ENCODE data around the gene TET2. TPM values are rescaled to one million over a fixed set of nuclear protein-coding genes. Genes with fewer than 3 reads are reported as not detected.

Gene TET2
- total and polyA plus RNA-seq, 2 donors from 2014 or later, result 1.8 to 31.5 TPM

DNA sequence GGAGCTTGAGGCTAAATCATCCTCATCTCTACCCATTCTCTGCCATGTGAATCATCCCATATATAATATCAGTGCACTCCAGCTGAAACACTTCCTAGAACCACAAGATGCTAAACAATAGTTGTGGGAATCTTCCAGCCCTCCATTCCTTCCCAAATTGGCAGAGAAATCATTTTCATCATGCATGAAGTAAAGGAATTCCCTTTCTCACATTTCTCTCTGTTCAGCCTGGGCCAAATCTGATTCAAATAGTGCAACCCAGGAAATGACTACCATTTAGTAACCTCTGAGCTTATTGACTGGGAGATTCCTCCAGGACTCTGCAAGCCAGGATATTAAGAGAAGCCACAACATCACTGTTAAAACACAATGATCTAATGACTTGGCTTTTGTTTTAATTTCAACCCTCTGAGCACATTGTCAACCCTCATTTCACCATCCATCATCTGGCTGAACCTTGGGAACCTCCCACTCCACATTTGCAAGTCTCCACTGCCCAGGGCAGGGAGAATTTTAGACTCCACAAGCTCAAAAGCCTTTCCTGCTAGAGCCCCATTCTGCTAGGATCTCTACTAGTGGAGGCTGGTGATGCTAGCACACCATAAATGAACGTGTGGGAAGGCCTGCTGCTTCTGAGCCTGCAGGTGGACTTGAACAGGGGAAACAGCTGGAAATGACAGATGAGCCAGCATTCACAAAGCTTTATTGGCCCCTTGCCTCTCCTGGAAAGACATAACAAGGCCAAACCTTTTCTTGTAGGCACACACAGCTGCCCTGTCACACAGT is 133.9 kb downstream of the TET2 start:
- intact Hi-C loops (cut with DNase I), result no loop called here
- Histone ChIP-seq H3K36me3 (ENCODE audit: control insufficient read depth in 2 of 3, insufficient read depth in 3 of 3, low read length in 3 of 3) (peaks cover 7 to 9% (median 7%) of the 10 kb centered on the region in 3 donors), H3K27me3 (ENCODE audit: control insufficient read depth, insufficient read depth, low read length) (no peaks in the 10 kb centered on the region), H3K9me3 (ENCODE audit: control insufficient read depth in 2 of 3, insufficient read depth in 1 of 3, low read length in 3 of 3) (no peaks in the 10 kb centered on the region), H3K27ac (ENCODE audit: low read depth in 2 of 2, low read length in 2 of 2) (no peak overlapping the region), H3K4me3 (ENCODE audit: low read length in 3 of 3) (no peak overlapping the region), H3K9ac (ENCODE audit: low read length in 3 of 3) (no peak overlapping the region), H3K4me1 (ENCODE audit: control insufficient read depth in 2 of 3, insufficient read depth in 2 of 3, low read depth in 1 of 3, low read length in 3 of 3) (no peaks in the 10 kb centered on the region)
- FAIRE-seq (no peak), DNase-seq (no peak)
- TF ChIP-seq, protein P1, sequence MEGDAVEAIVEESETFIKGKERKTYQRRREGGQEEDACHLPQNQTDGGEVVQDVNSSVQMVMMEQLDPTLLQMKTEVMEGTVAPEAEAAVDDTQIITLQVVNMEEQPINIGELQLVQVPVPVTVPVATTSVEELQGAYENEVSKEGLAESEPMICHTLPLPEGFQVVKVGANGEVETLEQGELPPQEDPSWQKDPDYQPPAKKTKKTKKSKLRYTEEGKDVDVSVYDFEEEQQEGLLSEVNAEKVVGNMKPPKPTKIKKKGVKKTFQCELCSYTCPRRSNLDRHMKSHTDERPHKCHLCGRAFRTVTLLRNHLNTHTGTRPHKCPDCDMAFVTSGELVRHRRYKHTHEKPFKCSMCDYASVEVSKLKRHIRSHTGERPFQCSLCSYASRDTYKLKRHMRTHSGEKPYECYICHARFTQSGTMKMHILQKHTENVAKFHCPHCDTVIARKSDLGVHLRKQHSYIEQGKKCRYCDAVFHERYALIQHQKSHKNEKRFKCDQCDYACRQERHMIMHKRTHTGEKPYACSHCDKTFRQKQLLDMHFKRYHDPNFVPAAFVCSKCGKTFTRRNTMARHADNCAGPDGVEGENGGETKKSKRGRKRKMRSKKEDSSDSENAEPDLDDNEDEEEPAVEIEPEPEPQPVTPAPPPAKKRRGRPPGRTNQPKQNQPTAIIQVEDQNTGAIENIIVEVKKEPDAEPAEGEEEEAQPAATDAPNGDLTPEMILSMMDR (IDR thresholded peaks at IDR 0.05; ENCODE audit: borderline replicate concordance, extremely low read depth, insufficient read depth), result no peak

DNA sequence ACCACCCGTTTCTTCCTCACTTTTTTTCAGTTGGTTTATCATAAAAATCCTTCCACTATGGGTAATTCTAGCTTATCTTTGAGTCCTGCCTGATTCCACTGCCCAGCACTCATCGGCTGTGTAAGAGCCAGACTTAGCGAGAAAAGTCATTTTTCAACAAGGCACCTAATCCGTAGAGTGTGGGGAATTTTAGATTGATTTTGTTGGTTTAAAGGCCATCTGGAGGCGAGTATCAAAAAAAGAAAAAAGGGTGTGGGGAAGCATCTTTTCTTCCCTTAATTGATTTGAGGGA is 134.4 kb downstream of the TET2 start:
- FAIRE-seq (no peak), DNase-seq (no peak)
- Histone ChIP-seq H3K4me1 (ENCODE audit: control insufficient read depth in 2 of 3, insufficient read depth in 2 of 3, low read depth in 1 of 3, low read length in 3 of 3) (no peaks in the 10 kb centered on the region), H3K9me3 (ENCODE audit: control insufficient read depth in 2 of 3, insufficient read depth in 1 of 3, low read length in 3 of 3) (no peaks in the 10 kb centered on the region), H3K27ac (ENCODE audit: low read depth in 2 of 2, low read length in 2 of 2) (no peak overlapping the region), H3K9ac (ENCODE audit: low read length in 3 of 3) (no peak overlapping the region), H3K36me3 (ENCODE audit: control insufficient read depth in 2 of 3, insufficient read depth in 3 of 3, low read length in 3 of 3) (peaks cover 2 to 4% (median 3%) of the 10 kb centered on the region in 3 donors), H3K27me3 (ENCODE audit: control insufficient read depth, insufficient read depth, low read length) (no peaks in the 10 kb centered on the region), H3K4me3 (ENCODE audit: low read length in 3 of 3) (no peak overlapping the region)
- intact Hi-C loops (cut with DNase I), result no loop called here
- TF ChIP-seq, protein P1 (IDR thresholded peaks at IDR 0.05; ENCODE audit: borderline replicate concordance, extremely low read depth, insufficient read depth), result no peak

DNA sequence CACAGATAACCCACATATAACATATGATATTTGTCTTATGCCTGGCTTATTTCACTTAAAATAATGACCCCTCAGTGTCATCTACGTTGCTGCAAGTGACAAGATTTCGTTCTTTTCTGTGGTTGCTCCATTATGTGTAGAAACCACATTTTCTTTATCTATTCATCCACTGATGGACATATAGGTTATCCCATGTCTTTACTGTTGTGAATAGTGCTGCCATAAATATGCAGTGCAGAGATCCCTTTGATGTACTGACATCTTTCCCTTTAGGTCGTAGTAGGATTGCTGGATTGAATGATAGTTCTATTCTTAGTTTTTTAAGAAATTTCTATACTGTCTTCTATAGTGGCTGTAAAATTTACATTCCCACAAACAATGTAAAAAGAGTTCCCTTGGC is 135.8 kb downstream of the TET2 start:
- no peak for DNase-seq
- Histone ChIP-seq H3K36me3 (ENCODE audit: control insufficient read depth in 2 of 3, insufficient read depth in 3 of 3, low read length in 3 of 3) (no peaks in the 10 kb centered on the region), H3K9me3 (ENCODE audit: control insufficient read depth in 2 of 3, insufficient read depth in 1 of 3, low read length in 3 of 3) (no peaks in the 10 kb centered on the region), H3K9ac (ENCODE audit: low read length in 3 of 3) (no peak overlapping the region), H3K27me3 (ENCODE audit: control insufficient read depth, insufficient read depth, low read length) (no peaks in the 10 kb centered on the region), H3K4me3 (ENCODE audit: low read length in 3 of 3) (no peak overlapping the region), H3K4me1 (ENCODE audit: control insufficient read depth in 2 of 3, insufficient read depth in 2 of 3, low read depth in 1 of 3, low read length in 3 of 3) (no peaks in the 10 kb centered on the region), H3K27ac (ENCODE audit: low read depth in 2 of 2, low read length in 2 of 2) (no peak overlapping the region)
- TF ChIP-seq, protein P1 (IDR thresholded peaks at IDR 0.05; ENCODE audit: borderline replicate concordance, extremely low read depth, insufficient read depth), result no peak
- FAIRE-seq, result no peak
- intact Hi-C loops (cut with DNase I), result no loop called here

DNA sequence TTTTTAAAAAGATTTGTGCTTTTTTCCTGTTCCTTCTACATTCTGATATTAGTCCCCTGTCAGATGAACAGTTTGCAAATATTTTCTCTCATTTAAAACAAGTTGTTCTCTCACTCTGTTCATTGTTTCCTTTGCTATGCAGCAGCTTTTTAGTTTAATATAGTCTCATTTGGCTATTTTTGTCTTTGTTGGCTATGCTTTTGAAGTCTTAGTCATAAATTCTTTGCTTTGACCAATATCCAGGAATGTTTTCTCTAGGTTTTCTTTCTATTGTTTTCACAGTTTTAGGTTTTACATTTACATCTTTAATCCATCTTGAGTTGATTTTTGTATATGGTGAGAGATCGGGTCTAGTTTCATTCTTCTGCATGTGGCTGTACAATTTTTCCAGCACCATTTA is 136.8 kb downstream of the TET2 start:
- no peak overlapping the region for H3K27ac ChIP-seq (ENCODE audit: low read depth in 2 of 2, low read length in 2 of 2)
- no peaks in the 10 kb centered on the region for H3K27me3 ChIP-seq (ENCODE audit: control insufficient read depth, insufficient read depth, low read length)
- no peaks in the 10 kb centered on the region for H3K9me3 ChIP-seq (ENCODE audit: control insufficient read depth in 2 of 3, insufficient read depth in 1 of 3, low read length in 3 of 3)
- intact Hi-C loops (cut with DNase I), result no loop called here
- TF ChIP-seq, protein P1 (IDR thresholded peaks at IDR 0.05; ENCODE audit: borderline replicate concordance, extremely low read depth, insufficient read depth), result no peak
- DNase-seq (no peak), FAIRE-seq (no peak)
- no peaks in the 10 kb centered on the region for H3K36me3 ChIP-seq (ENCODE audit: control insufficient read depth in 2 of 3, insufficient read depth in 3 of 3, low read length in 3 of 3)
- no peaks in the 10 kb centered on the region for H3K4me1 ChIP-seq (ENCODE audit: control insufficient read depth in 2 of 3, insufficient read depth in 2 of 3, low read depth in 1 of 3, low read length in 3 of 3)
- no peak overlapping the region for H3K4me3 ChIP-seq (ENCODE audit: low read length in 3 of 3)
- no peak overlapping the region for H3K9ac ChIP-seq (ENCODE audit: low read length in 3 of 3)
